ENCODE measurements around the gene THEMIS. TPM values are rescaled to one million over a fixed set of nuclear protein-coding genes. Genes with fewer than 3 reads are reported as not detected.

The THEMIS gene
- total and polyA plus RNA-seq, 10 of the 15 experiments (the other 5 are each of a cell fraction or from before 2014, with no cell fraction given) = 0.06 to 1.5 (median 0.08) TPM; not detected in 6

- TF ChIP-seq CTCF (IDR thresholded peaks at IDR 0.05 in 2 of 3, conservative IDR thresholded peaks at IDR 0.05 in 1 of 3; ENCODE audit: control insufficient read depth in 2 of 3, extremely low read depth in 1 of 3, insufficient read depth in 1 of 3, low read depth in 3 of 3, low read length in 3 of 3) (no peak), TCF7 (IDR thresholded peaks at IDR 0.05; ENCODE audit: borderline replicate concordance) (no peak), KLF5 (IDR thresholded peaks at IDR 0.05; ENCODE audit: partially characterized antibody) (no peak), ZNF622 (IDR thresholded peaks at IDR 0.05) (no peak), KDM1A (IDR thresholded peaks at IDR 0.05; ENCODE audit: borderline replicate concordance) (no peak), POLR2AphosphoS2 (IDR thresholded peaks at IDR 0.05; ENCODE audit: low read depth, low read length) (no peak), SREBF1 (IDR thresholded peaks at IDR 0.05; ENCODE audit: low read length) (no peak), CBX5 (IDR thresholded peaks at IDR 0.05; ENCODE audit: low read depth) (no peak)
Measured at GRCh38 chr6:127869772-127870404, 31.0 kb downstream of the THEMIS start (continued).

GRCh38 chr6:127869183-127869582 is 31.7 kb downstream of the THEMIS start:
- ChIA-PET RAD21 (ENCODE audit: unreplicated experiment) (no interaction called here), POLR2A (no interaction called here), CTCF (interaction anchor here (1.9 kb wide), 1 partner anchor 14 kb away, joined by 10 read pairs; no protein-coding TSS in a partner anchor), SMC1A (ENCODE audit: uncharacterized antibody, unreplicated experiment) (interaction anchor here (0.6 kb wide), 1 partner anchor 99 kb away, joined by 3 read pairs; no protein-coding TSS in a partner anchor)
- Histone ChIP-seq H4K20me1 (ENCODE audit: control insufficient read depth, insufficient read depth) (no peaks in the 10 kb centered on the region), H3K4me1 (ENCODE audit: control insufficient read depth, insufficient read depth, low read length) (no peaks in the 10 kb centered on the region), H3K79me2 (ENCODE audit: control insufficient read depth, insufficient read depth, low read length) (no peaks in the 10 kb centered on the region), H3K9ac (ENCODE audit: control insufficient read depth, insufficient read depth, low read length) (no peak overlapping the region), H3K27me3 (replicated peaks in 1 of 2; ENCODE audit: control insufficient read depth in 2 of 2, insufficient read depth in 2 of 2, low read length in 1 of 2) (no peaks in the 10 kb centered on the region), H3K27ac (ENCODE audit: control insufficient read depth, insufficient read depth) (no peak overlapping the region), H2AFZ (ENCODE audit: control insufficient read depth, low read depth, low read length) (no peak overlapping the region), H3K36me3 (ENCODE audit: control insufficient read depth in 2 of 2, insufficient read depth in 2 of 2, low read length in 1 of 2) (no peaks in the 10 kb centered on the region), H3K4me2 (ENCODE audit: control insufficient read depth, insufficient read depth) (no peak overlapping the region), H3K9me3 (replicated peaks; ENCODE audit: control insufficient read depth, insufficient read depth, low read length) (no peaks in the 10 kb centered on the region), H3K4me3 (no peak overlapping the region)
- in situ Hi-C loops (cut with MboI) = loop anchor here (10.0 kb wide), 1 partner anchor 466 kb away; no protein-coding TSS in a partner anchor
- 23% methylated on average over 5 of the region's 5 CpGs for WGBS (ENCODE audit: insufficient coverage, insufficient replicate concordance, low lambda C conversion rate, missing lambda C conversion rate)
- FAIRE-seq = no peak
- intact Hi-C loops (cut with micrococcal nuclease; ENCODE audit: unreplicated experiment) = no loop called here
- no TSS peak for BruUV-seq (replicated peaks)
- DNase-seq (ENCODE audit: low read depth, low spot score) = no peak
- no peak for ATAC-seq
- TF ChIP-seq CEBPB (IDR thresholded peaks at IDR 0.05; ENCODE audit: borderline replicate concordance in 1 of 2, low read depth in 2 of 2, low read length in 2 of 2) (no peak), MYC (IDR thresholded peaks at IDR 0.05; ENCODE audit: insufficient read depth, insufficient read length, insufficient replicate concordance, low read length, severe bottlenecking) (no peak), ZNF24 (IDR thresholded peaks at IDR 0.05) (no peak), CREB1 (IDR thresholded peaks at IDR 0.05; ENCODE audit: low read depth) (no peak), POLR2AphosphoS5 (IDR thresholded peaks at IDR 0.05; ENCODE audit: low read length) (no peak), TCF7 (IDR thresholded peaks at IDR 0.05; ENCODE audit: borderline replicate concordance) (no peak), MEF2A (IDR thresholded peaks at IDR 0.05; ENCODE audit: insufficient read depth, low read depth, low read length) (no peak), HDAC2 (IDR thresholded peaks at IDR 0.05) (no peak), SUZ12 (IDR thresholded peaks at IDR 0.05; ENCODE audit: unreplicated experiment) (no peak), ZBTB33 (IDR thresholded peaks at IDR 0.05) (no peak)

All from GM12878 (cell line).